Activated naive CD8-positive, alpha-beta T cell treated with anti-CD3 and anti-CD28 coated beads for 36 hours (primary cell): ENCODE results near the gene KRT78. TPM values are rescaled to one million over a fixed set of nuclear protein-coding genes. Genes with fewer than 3 reads are reported as not detected.
"Not testable (repeated sequence)": the region's sequence is repeated elsewhere in the genome, so short reads cannot be mapped to it uniquely, and the experiment has no call there.

Experiments
- DNase-seq: peaks from one replicate; pipeline ENCODE4 v3.0.0; 2021
- H3K27ac Mint-ChIP-seq: one replicate; pipeline ENCODE4 v1.8.0; 2022; ENCODE audit warnings: mild to moderate bottlenecking, moderate library complexity, mixed read lengths
- H3K27me3 Mint-ChIP-seq: one replicate; pipeline ENCODE4 v1.8.0; 2022; ENCODE audit warnings: mild to moderate bottlenecking, mixed read lengths
- H3K36me3 Mint-ChIP-seq: one replicate; pipeline ENCODE4 v1.8.0; 2021; ENCODE audit warnings: mild to moderate bottlenecking, mixed read lengths
- H3K4me1 Mint-ChIP-seq: one replicate; pipeline ENCODE4 v1.8.0; 2021; ENCODE audit warnings: mixed read lengths
- H3K4me3 Mint-ChIP-seq: one replicate; pipeline ENCODE4 v1.8.0; 2022; ENCODE audit warnings: mild to moderate bottlenecking, moderate library complexity, mixed read lengths
- H3K9me3 Mint-ChIP-seq: one replicate; pipeline ENCODE4 v1.8.0; 2022; ENCODE audit warnings: mixed read lengths
- total RNA-seq, 2 experiments: library from RNA; stranded (reverse); gene quantifications; one replicate each; pipeline ENCODE4 v1.2.3, GENCODE V29; 2021

Gene KRT78
- total RNA-seq = not detected

- peaks cover 4% of the 10 kb centered on the region for H3K27me3 Mint-ChIP-seq
- peaks cover 1% of the 10 kb centered on the region for H3K4me1 Mint-ChIP-seq
- H3K27ac Mint-ChIP-seq = no peak within 1 kb of the TSS
- no peaks in the 10 kb centered on the region for H3K9me3 Mint-ChIP-seq
- DNase-seq = no peak
- H3K36me3 Mint-ChIP-seq = no peaks in the 10 kb centered on the region
- H3K4me3 Mint-ChIP-seq = no peak within 1 kb of the TSS
Measured at GRCh38 chr12:52848661-52849255, at the start of gene KRT78. Gene KRT78 (minus strand): TSS chr12:52848994. CDS start chr12:52848930, 64 bp downstream.

- Mint-ChIP-seq H3K27me3 (no peaks in the 10 kb centered on the region), H3K4me1 (no peaks in the 10 kb centered on the region), H3K27ac (no peak overlapping the region), H3K9me3 (no peaks in the 10 kb centered on the region), H3K4me3 (no peak overlapping the region), H3K36me3 (no peaks in the 10 kb centered on the region)
- DNase-seq = no peak
Measured at GRCh38 chr12:52896190-52897100, 47.7 kb upstream of the KRT78 start.

GRCh38 chr12:52895726-52896189 is 47.0 kb upstream of the KRT78 start:
- H3K9me3 Mint-ChIP-seq = no peaks in the 10 kb centered on the region
- DNase-seq = no peak
- H3K36me3 Mint-ChIP-seq = no peaks in the 10 kb centered on the region
- no peaks in the 10 kb centered on the region for H3K4me1 Mint-ChIP-seq
- no peaks in the 10 kb centered on the region for H3K27me3 Mint-ChIP-seq
- H3K27ac Mint-ChIP-seq = no peak overlapping the region
- H3K4me3 Mint-ChIP-seq = no peak overlapping the region

- no peaks in the 10 kb centered on the region for H3K36me3 Mint-ChIP-seq
- H3K4me3 Mint-ChIP-seq = no peak overlapping the region
- H3K27me3 Mint-ChIP-seq = no peaks in the 10 kb centered on the region
- no peaks in the 10 kb centered on the region for H3K9me3 Mint-ChIP-seq
- DNase-seq = no peak
- no peaks in the 10 kb centered on the region for H3K4me1 Mint-ChIP-seq
- no peak overlapping the region for H3K27ac Mint-ChIP-seq
Measured at GRCh38 chr12:52892974-52893373, 44.2 kb upstream of the KRT78 start.

- no peak overlapping the region for H3K27ac Mint-ChIP-seq
- no peaks in the 10 kb centered on the region for H3K9me3 Mint-ChIP-seq
Measured at GRCh38 chr12:52892207-52892852, 43.5 kb upstream of the KRT78 start.

GRCh38 chr12:52891044-52891443 is 42.2 kb upstream of the KRT78 start:
- Mint-ChIP-seq H3K9me3 (no peaks in the 10 kb centered on the region), H3K4me3 (no peak overlapping the region), H3K36me3 (no peaks in the 10 kb centered on the region), H3K27me3 (no peaks in the 10 kb centered on the region), H3K4me1 (no peaks in the 10 kb centered on the region), H3K27ac (no peak overlapping the region)
- DNase-seq = no peak

More at GRCh38 chr12:52892207-52892852, 43.5 kb upstream of the KRT78 start:
- Mint-ChIP-seq H3K27me3 (no peaks in the 10 kb centered on the region), H3K4me1 (no peaks in the 10 kb centered on the region), H3K36me3 (no peaks in the 10 kb centered on the region), H3K4me3 (no peak overlapping the region)
- no peak for DNase-seq

- Mint-ChIP-seq H3K9me3 (no peaks in the 10 kb centered on the region), H3K27ac (no peak overlapping the region)
- DNase-seq = no peak
Measured at GRCh38 chr12:52890417-52890816, 41.6 kb upstream of the KRT78 start.

GRCh38 chr12:52884526-52885293 is 35.9 kb upstream of the KRT78 start:
- Mint-ChIP-seq H3K4me1 (peaks cover 7% of the 10 kb centered on the region), H3K27ac (no peak overlapping the region), H3K27me3 (peaks cover 9% of the 10 kb centered on the region), H3K36me3 (no peaks in the 10 kb centered on the region), H3K4me3 (no peak overlapping the region), H3K9me3 (no peaks in the 10 kb centered on the region)
- peak; percentile 75 for DNase-seq

More at GRCh38 chr12:52890417-52890816, 41.6 kb upstream of the KRT78 start:
- Mint-ChIP-seq H3K4me1 (no peaks in the 10 kb centered on the region), H3K27me3 (no peaks in the 10 kb centered on the region), H3K36me3 (no peaks in the 10 kb centered on the region), H3K4me3 (no peak overlapping the region)

GRCh38 chr12:52880499-52880898 is 31.7 kb upstream of the KRT78 start:
- H3K36me3 Mint-ChIP-seq, H3K27ac Mint-ChIP-seq, H3K9me3 Mint-ChIP-seq, DNase-seq, H3K27me3 Mint-ChIP-seq, H3K4me1 Mint-ChIP-seq: not testable (repeated sequence)
- H3K4me3 Mint-ChIP-seq = peak overlapping the region; percentile 63

- Mint-ChIP-seq H3K27me3 (peaks cover 9% of the 10 kb centered on the region), H3K27ac (no peak overlapping the region), H3K36me3 (no peaks in the 10 kb centered on the region), H3K9me3 (no peaks in the 10 kb centered on the region), H3K4me1 (peaks cover 7% of the 10 kb centered on the region), H3K4me3 (peak overlapping the region; percentile 63)
- peak; percentile 79 for DNase-seq
Measured at GRCh38 chr12:52879394-52880351, 30.9 kb upstream of the KRT78 start.

GRCh38 chr12:52878507-52879393 is 30.0 kb upstream of the KRT78 start:
- no peak for DNase-seq
- Mint-ChIP-seq H3K4me3 (no peak overlapping the region), H3K4me1 (peaks cover 11% of the 10 kb centered on the region), H3K27me3 (peaks cover 9% of the 10 kb centered on the region), H3K36me3 (no peaks in the 10 kb centered on the region), H3K27ac (no peak overlapping the region), H3K9me3 (no peaks in the 10 kb centered on the region)

GRCh38 chr12:52877242-52877641 is 28.4 kb upstream of the KRT78 start:
- no peaks in the 10 kb centered on the region for H3K36me3 Mint-ChIP-seq
- H3K27ac Mint-ChIP-seq = no peak overlapping the region
- H3K27me3 Mint-ChIP-seq = peaks cover 9% of the 10 kb centered on the region
- H3K9me3 Mint-ChIP-seq = no peaks in the 10 kb centered on the region
- H3K4me3 Mint-ChIP-seq = no peak overlapping the region
- DNase-seq = no peak
- H3K4me1 Mint-ChIP-seq = peaks cover 14% of the 10 kb centered on the region

- H3K4me1 Mint-ChIP-seq = peaks cover 14% of the 10 kb centered on the region
- H3K9me3 Mint-ChIP-seq = no peaks in the 10 kb centered on the region
- H3K27me3 Mint-ChIP-seq = peaks cover 7% of the 10 kb centered on the region
- H3K36me3 Mint-ChIP-seq = no peaks in the 10 kb centered on the region
- no peak overlapping the region for H3K27ac Mint-ChIP-seq
- no peak for DNase-seq
- H3K4me3 Mint-ChIP-seq = no peak overlapping the region
Measured at GRCh38 chr12:52876372-52876771, 27.6 kb upstream of the KRT78 start.
